Measurements from ENCODE around the gene SLC25A30. TPM values are rescaled to one million over a fixed set of nuclear protein-coding genes. Genes with fewer than 3 reads are reported as not detected.

Gene SLC25A30
- polyA plus RNA-seq, 1 experiment = 14.0 TPM

- CTCF ChIA-PET = interaction anchor here (2.1 kb wide), 1 partner anchor 9 kb away, joined by 8 read pairs; no protein-coding TSS in a partner anchor
- no peak for DNase-seq (ENCODE audit: low read depth, low spot score)
- Histone ChIP-seq H3K27me3 (ENCODE audit: control insufficient read depth, insufficient read depth, low read length) (no peaks in the 10 kb centered on the region), H3K27ac (ENCODE audit: low read depth, low read length) (no peak overlapping the region), H3K9me3 (ENCODE audit: control insufficient read depth, insufficient read depth, low read length) (peaks cover 7% of the 10 kb centered on the region), H3K4me3 (ENCODE audit: low read depth, low read length) (no peak overlapping the region)
- no peak for TF ChIP-seq CTCF (IDR thresholded peaks at IDR 0.05; ENCODE audit: low read depth, low read length)
- POLR2A ChIA-PET = no interaction called here
Observed at GRCh38 chr13:45361596-45362206, 56.5 kb downstream of the SLC25A30 start.

GRCh38 chr13:45356966-45357672 is 61.1 kb downstream of the SLC25A30 start:
- Histone ChIP-seq H3K4me3 (ENCODE audit: low read depth, low read length) (no peak overlapping the region), H3K27ac (ENCODE audit: low read depth, low read length) (peak overlapping the region; percentile 39), H3K27me3 (ENCODE audit: control insufficient read depth, insufficient read depth, low read length) (no peaks in the 10 kb centered on the region), H3K9me3 (ENCODE audit: control insufficient read depth, insufficient read depth, low read length) (no peaks in the 10 kb centered on the region; the same call in 1 of the 2 replicates)
- DNase-seq (ENCODE audit: low read depth, low spot score) = no peak
- POLR2A ChIA-PET = interaction anchor here (1.3 kb wide), 1 partner anchor 16 kb away, joined by 3 read pairs; the partner anchor contains the start of gene TPT1
- CTCF ChIA-PET = interaction anchor here (3.5 kb wide), 1 partner anchor 14 kb away, joined by 16 read pairs; no protein-coding TSS in a partner anchor
- no peak for TF ChIP-seq CTCF (IDR thresholded peaks at IDR 0.05; ENCODE audit: low read depth, low read length)

- Histone ChIP-seq H3K27ac (ENCODE audit: low read depth, low read length) (no peak overlapping the region), H3K27me3 (ENCODE audit: control insufficient read depth, insufficient read depth, low read length) (no peaks in the 10 kb centered on the region), H3K4me3 (ENCODE audit: low read depth, low read length) (no peak overlapping the region), H3K9me3 (ENCODE audit: control insufficient read depth, insufficient read depth, low read length) (no peaks in the 10 kb centered on the region)
- DNase-seq (ENCODE audit: low read depth, low spot score) = no peak
- ChIA-PET CTCF (no interaction called here), POLR2A (no interaction called here)
- TF ChIP-seq CTCF (IDR thresholded peaks at IDR 0.05; ENCODE audit: low read depth, low read length) = no peak
Observed at GRCh38 chr13:45353895-45354294, 64.3 kb downstream of the SLC25A30 start.

- H3K27me3 ChIP-seq (ENCODE audit: control insufficient read depth, insufficient read depth, low read length) = no peaks in the 10 kb centered on the region
- ChIA-PET POLR2A (no interaction called here), CTCF (interaction anchor here (1.0 kb wide), 1 partner anchor 20 kb away, joined by 3 read pairs; no protein-coding TSS in a partner anchor)
- H3K9me3 ChIP-seq (ENCODE audit: control insufficient read depth, insufficient read depth, low read length) = no peaks in the 10 kb centered on the region
- H3K27ac ChIP-seq (ENCODE audit: low read depth, low read length) = no peak overlapping the region
- no peak overlapping the region for H3K4me3 ChIP-seq (ENCODE audit: low read depth, low read length)
- no peak for DNase-seq (ENCODE audit: low read depth, low spot score)
- TF ChIP-seq CTCF (IDR thresholded peaks at IDR 0.05; ENCODE audit: low read depth, low read length) = no peak
Observed at GRCh38 chr13:45352031-45352430, 66.1 kb downstream of the SLC25A30 start.

- CTCF ChIA-PET = interaction anchor here (1.0 kb wide), 1 partner anchor 21 kb away, joined by 3 read pairs; no protein-coding TSS in a partner anchor
- no peak for TF ChIP-seq CTCF (IDR thresholded peaks at IDR 0.05; ENCODE audit: low read depth, low read length)
- H3K27ac ChIP-seq (ENCODE audit: low read depth, low read length) = no peak overlapping the region
- no peak for DNase-seq (ENCODE audit: low read depth, low spot score)
- H3K27me3 ChIP-seq (ENCODE audit: control insufficient read depth, insufficient read depth, low read length) = no peaks in the 10 kb centered on the region
- POLR2A ChIA-PET = no interaction called here
- H3K4me3 ChIP-seq (ENCODE audit: low read depth, low read length) = no peak overlapping the region
- H3K9me3 ChIP-seq (ENCODE audit: control insufficient read depth, insufficient read depth, low read length) = no peaks in the 10 kb centered on the region
Observed at GRCh38 chr13:45350152-45350551, 68.0 kb downstream of the SLC25A30 start.
